PC-9 (cell line): ENCODE results near the gene MATN1. TPM values are rescaled to one million over a fixed set of nuclear protein-coding genes. Genes with fewer than 3 reads are reported as not detected.

Experiments
- BruUV-seq: library from RNA; stranded (reverse); fragments of 400-500 nt; replicated peaks from 2 replicates; lab custom pipeline; 2021; lab: Mats Ljungman, UMichigan
- CTCF ChIA-PET: fragments of 300-600 bp; sonication (Branson Sonifier 250); formaldehyde crosslinking; loops from one replicate; lab custom pipeline; 2022; ENCODE audit warnings: antibody characterized with exemption; lab: Charles Lee
- POLR2A ChIA-PET: fragments of 300-600 bp; sonication (Branson Sonifier 250); formaldehyde crosslinking; loops from one replicate; lab custom pipeline; 2022; ENCODE audit warnings: antibody characterized with exemption; ENCODE audit not compliant: unreplicated experiment; lab: Charles Lee
- DNase-seq, 2 experiments: peaks; one replicate each; pipeline versions ENCODE4 v3.0.0 to v3.0.0-alpha.2; 2015 to 2022; ENCODE audit warnings: mixed read lengths in 1 of 2
- H2AFZ ChIP-seq: fragments of 200-600 bp; sonication (generic); 2 replicates; pipeline ENCODE4 v1.8.1; 2017; ENCODE audit warnings: antibody characterized with exemption
- H3F3A ChIP-seq: fragments of 200-600 bp; sonication (generic); 2 replicates; pipeline ENCODE4 v1.8.1; 2017; ENCODE audit warnings: antibody characterized with exemption, mild to moderate bottlenecking, low read depth; ENCODE audit not compliant: insufficient read depth
- H3K27ac ChIP-seq: fragments of 200-600 bp; sonication (generic); 2 replicates; pipeline ENCODE4 v1.6.1; 2016; ENCODE audit warnings: mixed run types
- H3K27me3 ChIP-seq: fragments of 200-600 bp; sonication (generic); 2 replicates; pipeline ENCODE4 v1.6.1; 2016; ENCODE audit warnings: low read depth, mixed run types; ENCODE audit not compliant: insufficient read depth
- H3K36me3 ChIP-seq: fragments of 200-600 bp; sonication (generic); 2 replicates; pipeline ENCODE4 v1.6.1; 2016; ENCODE audit warnings: low read depth, mixed run types
- H3K4me1 ChIP-seq: fragments of 200-600 bp; sonication (generic); replicated peaks from 2 replicates; pipeline ENCODE4 v1.6.1; 2016; ENCODE audit warnings: mixed run types; ENCODE audit not compliant: insufficient read depth
- H3K4me2 ChIP-seq: fragments of 200-600 bp; sonication (generic); 2 replicates; pipeline ENCODE4 v1.6.1; 2017; ENCODE audit warnings: mixed run types
- H3K4me3 ChIP-seq: fragments of 200-600 bp; sonication (generic); 2 replicates; pipeline ENCODE4 v1.6.1; 2016; ENCODE audit warnings: mixed run types
- H3K79me2 ChIP-seq: fragments of 200-600 bp; sonication (generic); 2 replicates; pipeline ENCODE4 v1.6.1; 2017; ENCODE audit warnings: low read depth, mixed run types
- H3K9me2 ChIP-seq: fragments of 200-600 bp; sonication (generic); 2 replicates; pipeline ENCODE4 v1.8.1; 2017; ENCODE audit warnings: mild to moderate bottlenecking; ENCODE audit not compliant: insufficient read depth
- H3K9me3 ChIP-seq: fragments of 200-600 bp; sonication (generic); 2 replicates; pipeline ENCODE4 v1.8.1; 2016; ENCODE audit warnings: low read depth; ENCODE audit not compliant: insufficient read depth
- H4K20me1 ChIP-seq: fragments of 200-600 bp; sonication (generic); 2 replicates; pipeline ENCODE4 v1.8.1; 2017; ENCODE audit not compliant: insufficient read depth
- EZH2 ChIP-seq: fragments of 200-600 bp; sonication (generic); IDR thresholded peaks from 2 replicates; pipeline ENCODE4 v1.8.0; 2017; ENCODE audit warnings: antibody characterized with exemption, low read depth
- intact Hi-C: fragments of 100-400 bp; cut with micrococcal nuclease; formaldehyde crosslinking; loops from one replicate; pipeline ENCODE4 v1.10.0; 2022; ENCODE audit not compliant: unreplicated experiment
- total RNA-seq: library from RNA; stranded (reverse); gene quantifications from 2 replicates; pipeline ENCODE4 v1.2.3, GENCODE V29; 2021
- TF ChIP-seq, protein P1 (sequence below): fragments of 200-600 bp; sonication (generic); conservative IDR thresholded peaks from 2 replicates; pipeline ENCODE4 v1.6.1; 2017; ENCODE audit warnings: mixed run types, antibody characterized with exemption, mild to moderate bottlenecking, moderate library complexity

MATN1 gene
- total RNA-seq, 1 experiment from 2014 or later = 0.37 TPM

DNA sequence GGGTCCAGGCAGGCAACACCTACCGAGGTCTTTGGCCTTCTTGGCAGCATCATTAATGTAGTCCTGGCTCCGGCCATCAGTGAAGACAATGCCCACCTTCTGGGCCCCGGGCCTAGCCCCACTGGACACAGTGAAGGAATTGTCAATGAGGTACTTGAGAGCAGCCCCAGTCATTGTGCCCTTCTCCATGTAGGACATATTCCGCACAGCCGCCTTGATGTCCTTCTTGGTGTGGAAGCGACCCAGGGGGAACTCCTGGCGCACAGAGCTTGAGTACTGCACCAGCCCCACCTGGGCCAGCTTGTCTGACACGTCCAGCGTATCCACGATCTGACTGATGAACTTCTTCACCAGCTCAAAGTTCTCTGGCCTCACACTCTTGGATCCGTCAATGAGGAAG, 7.5 kb downstream of the MATN1 start:
- CTCF ChIA-PET = no interaction called here
- no peak for DNase-seq
- no peak overlapping the region for H3K4me2 ChIP-seq
- no peaks in the 10 kb centered on the region for H3K79me2 ChIP-seq
- H3K27me3 ChIP-seq = no peaks in the 10 kb centered on the region
- H3K36me3 ChIP-seq = no peaks in the 10 kb centered on the region
- 0 out of 2 replicates have a peak, but pooled peaks cover 5% of the 10 kb centered on the region for H3K4me1 ChIP-seq
- BruUV-seq = no TSS peak
- no peak overlapping the region for H2AFZ ChIP-seq
- no peaks in the 10 kb centered on the region; the same call in 1 of the 2 replicates for H4K20me1 ChIP-seq
- H3F3A ChIP-seq = no peaks in the 10 kb centered on the region
- intact Hi-C loops = loop anchor here (5.0 kb wide), 1 partner anchor 81 kb away; no protein-coding TSS in a partner anchor
- H3K9me3 ChIP-seq = no peaks in the 10 kb centered on the region
- no peak for TF ChIP-seq EZH2
- POLR2A ChIA-PET = no interaction called here
- H3K27ac ChIP-seq = no peak overlapping the region
- H3K9me2 ChIP-seq = no peaks in the 10 kb centered on the region
- no peak overlapping the region for H3K4me3 ChIP-seq

DNA sequence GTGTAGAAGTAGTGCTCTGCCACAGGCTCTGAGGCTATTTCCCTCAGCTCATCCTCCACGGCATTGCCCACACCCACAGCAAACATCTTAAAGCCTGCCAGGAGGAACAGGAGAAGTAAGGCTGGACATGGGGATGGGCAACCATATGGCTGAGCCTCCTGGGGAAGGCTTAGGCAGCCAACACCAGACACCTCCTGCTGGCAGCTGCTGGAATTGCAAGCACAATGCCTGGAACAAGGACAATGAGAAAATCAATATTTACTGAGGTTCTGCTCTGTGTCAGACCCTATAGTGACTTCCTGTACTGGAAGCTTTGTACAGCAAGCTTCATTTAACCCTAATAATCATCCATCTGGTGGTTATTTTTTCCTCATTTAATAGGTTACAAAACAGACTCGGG, 8.2 kb downstream of the MATN1 start:
- POLR2A ChIA-PET = no interaction called here
- no peak for DNase-seq
- Histone ChIP-seq H4K20me1 (no peaks in the 10 kb centered on the region; the same call in 1 of the 2 replicates), H3K4me1 (0 out of 2 replicates have a peak, but pooled peaks cover 5% of the 10 kb centered on the region), H3K4me2 (no peak overlapping the region), H2AFZ (no peak overlapping the region), H3K4me3 (no peak overlapping the region), H3K27ac (no peak overlapping the region), H3K79me2 (no peaks in the 10 kb centered on the region), H3K9me3 (no peaks in the 10 kb centered on the region), H3F3A (no peaks in the 10 kb centered on the region), H3K9me2 (no peaks in the 10 kb centered on the region), H3K27me3 (no peaks in the 10 kb centered on the region), H3K36me3 (no peaks in the 10 kb centered on the region)
- no TSS peak for BruUV-seq
- intact Hi-C loops = loop anchor here (5.0 kb wide), 1 partner anchor 82 kb away; no protein-coding TSS in a partner anchor
- TF ChIP-seq EZH2 = no peak
- TF ChIP-seq, protein P1, sequence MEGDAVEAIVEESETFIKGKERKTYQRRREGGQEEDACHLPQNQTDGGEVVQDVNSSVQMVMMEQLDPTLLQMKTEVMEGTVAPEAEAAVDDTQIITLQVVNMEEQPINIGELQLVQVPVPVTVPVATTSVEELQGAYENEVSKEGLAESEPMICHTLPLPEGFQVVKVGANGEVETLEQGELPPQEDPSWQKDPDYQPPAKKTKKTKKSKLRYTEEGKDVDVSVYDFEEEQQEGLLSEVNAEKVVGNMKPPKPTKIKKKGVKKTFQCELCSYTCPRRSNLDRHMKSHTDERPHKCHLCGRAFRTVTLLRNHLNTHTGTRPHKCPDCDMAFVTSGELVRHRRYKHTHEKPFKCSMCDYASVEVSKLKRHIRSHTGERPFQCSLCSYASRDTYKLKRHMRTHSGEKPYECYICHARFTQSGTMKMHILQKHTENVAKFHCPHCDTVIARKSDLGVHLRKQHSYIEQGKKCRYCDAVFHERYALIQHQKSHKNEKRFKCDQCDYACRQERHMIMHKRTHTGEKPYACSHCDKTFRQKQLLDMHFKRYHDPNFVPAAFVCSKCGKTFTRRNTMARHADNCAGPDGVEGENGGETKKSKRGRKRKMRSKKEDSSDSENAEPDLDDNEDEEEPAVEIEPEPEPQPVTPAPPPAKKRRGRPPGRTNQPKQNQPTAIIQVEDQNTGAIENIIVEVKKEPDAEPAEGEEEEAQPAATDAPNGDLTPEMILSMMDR = peak; percentile 60
- CTCF ChIA-PET = no interaction called here

DNA sequence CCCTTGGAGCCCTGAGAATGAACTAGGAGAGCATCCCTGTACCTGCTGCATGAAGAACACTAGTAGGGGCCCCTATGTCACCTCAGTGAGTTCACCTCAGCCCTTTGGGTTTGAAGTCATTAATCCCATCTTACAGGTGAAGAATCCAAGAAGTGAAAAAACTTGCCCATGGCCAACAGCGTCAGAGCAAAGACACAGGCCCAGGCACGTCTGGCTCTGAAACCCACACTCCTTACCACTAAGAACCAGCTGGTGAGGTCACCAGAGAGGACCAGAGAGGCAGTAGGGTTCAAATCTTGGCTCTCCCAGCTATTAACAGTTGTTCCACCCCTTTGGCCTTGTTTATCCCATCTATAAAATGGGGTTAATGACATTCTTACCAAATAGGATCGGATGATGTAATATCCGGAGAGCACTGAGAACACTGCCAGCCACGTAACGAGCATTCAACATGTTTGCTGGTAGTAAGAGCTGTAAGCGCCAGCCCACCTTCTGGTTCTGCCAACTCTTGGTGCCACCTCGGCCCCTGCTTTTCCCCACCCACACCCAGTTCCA, 8.8 kb downstream of the MATN1 start:
- H3K4me3 ChIP-seq = no peak overlapping the region
- H3K4me1 ChIP-seq = 0 out of 2 replicates have a peak, but pooled peaks cover 3% of the 10 kb centered on the region
- intact Hi-C loops = loop anchor here (5.0 kb wide), 1 partner anchor 83 kb away; no protein-coding TSS in a partner anchor
- no peaks in the 10 kb centered on the region; the same call in 1 of the 2 replicates for H4K20me1 ChIP-seq
- H3K79me2 ChIP-seq = no peaks in the 10 kb centered on the region
- BruUV-seq = no TSS peak
- H2AFZ ChIP-seq = no peak overlapping the region
- TF ChIP-seq, protein P1 = no peak
- TF ChIP-seq EZH2 = no peak
- ChIA-PET POLR2A (no interaction called here), CTCF (no interaction called here)
- H3K27ac ChIP-seq = no peak overlapping the region
- no peak overlapping the region for H3K4me2 ChIP-seq
- H3K36me3 ChIP-seq = no peaks in the 10 kb centered on the region
- H3K9me3 ChIP-seq = no peaks in the 10 kb centered on the region
- no peaks in the 10 kb centered on the region for H3F3A ChIP-seq
- H3K9me2 ChIP-seq = no peaks in the 10 kb centered on the region
- H3K27me3 ChIP-seq = no peaks in the 10 kb centered on the region
- no peak for DNase-seq
